ENCODE measurements around the gene DPYD. TPM values are rescaled to one million over a fixed set of nuclear protein-coding genes. Genes with fewer than 3 reads are reported as not detected.

DPYD gene
- total and polyA plus RNA-seq, 11 donors: 2.6 to 38.4 (median 7.8) TPM

GRCh38 chr1:97824200-97824599 is 96.6 kb downstream of the DPYD start:
- TF ChIP-seq CTCF (IDR thresholded peaks at IDR 0.05) (no peak), POLR2A (IDR thresholded peaks at IDR 0.05) (no peak)
- intact Hi-C loops (cut with DNase I): loop anchor here in 1 of 10 donors (10.0 kb wide), 1 partner anchor 859 kb away; no protein-coding TSS in a partner anchor
- DNase-seq: no peak
- H3K36me3 ChIP-seq: no peaks in the 10 kb centered on the region
- WGBS, 4 donors: 89 to 93% (median 91%) methylated on average over 2 of the region's 2 CpGs
- no peak for ATAC-seq
- no peak overlapping the region for H3K27ac ChIP-seq
- peaks cover 0 to 11% (median 0%) of the 10 kb centered on the region in 12 donors for H3K4me1 ChIP-seq
- H3K9me3 ChIP-seq: no peaks in the 10 kb centered on the region
- H3K4me3 ChIP-seq: no peak overlapping the region
- H3K27me3 ChIP-seq: no peaks in the 10 kb centered on the region

GRCh38 chr1:97820470-97821188 is 100.2 kb downstream of the DPYD start:
- Histone ChIP-seq H3K9me3 (no peaks in the 10 kb centered on the region), H3K4me1 (peaks cover 0 to 11% (median 1%) of the 10 kb centered on the region in 12 donors), H3K36me3 (no peaks in the 10 kb centered on the region), H3K4me3 (no peak overlapping the region), H3K27me3 (no peaks in the 10 kb centered on the region), H3K27ac (no peak overlapping the region)
- WGBS, 4 donors: 61 to 65% (median 63%) methylated on average over 6 of the region's 6 CpGs
- TF ChIP-seq POLR2A (IDR thresholded peaks at IDR 0.05) (no peak), CTCF (IDR thresholded peaks at IDR 0.05) (peak; percentile 31 to 66 (median 56))
- ATAC-seq (peak in 1 of 4 donors; percentile 59), DNase-seq (no peak)
- intact Hi-C loops (cut with DNase I): loop anchor here in 1 of 10 donors (10.0 kb wide), 1 partner anchor 856 kb away; no protein-coding TSS in a partner anchor

- TF ChIP-seq POLR2A (IDR thresholded peaks at IDR 0.05): no peak
- TF ChIP-seq CTCF (IDR thresholded peaks at IDR 0.05): no peak
- intact Hi-C loops (cut with DNase I): loop anchor here in 2 of 10 donors (10.0 kb wide), 2 partner anchors 572 to 682 kb away; no protein-coding TSS in a partner anchor
- DNase-seq: no peak
- Histone ChIP-seq H3K36me3 (no peaks in the 10 kb centered on the region), H3K27ac (no peak overlapping the region), H3K27me3 (no peaks in the 10 kb centered on the region), H3K4me1 (peaks cover 0 to 3% (median 0%) of the 10 kb centered on the region in 12 donors), H3K9me3 (no peaks in the 10 kb centered on the region), H3K4me3 (no peak overlapping the region)
- 52 to 73% (median 55%) methylated on average over 1 of the region's 1 CpG for WGBS, 4 donors
- ATAC-seq: no peak
Measured at GRCh38 chr1:97816927-97817326, 103.9 kb downstream of the DPYD start.

- H3K4me3 ChIP-seq: no peak overlapping the region
Measured at GRCh38 chr1:97814804-97815203, 106.0 kb downstream of the DPYD start.

More at GRCh38 chr1:97814804-97815203, 106.0 kb downstream of the DPYD start:
- peaks cover 0 to 3% (median 0%) of the 10 kb centered on the region in 12 donors for H3K4me1 ChIP-seq
- no peak for ATAC-seq
- H3K27me3 ChIP-seq: no peaks in the 10 kb centered on the region
- 89 to 96% (median 93%) methylated on average over 3 of the region's 3 CpGs for WGBS, 4 donors
- H3K36me3 ChIP-seq: no peaks in the 10 kb centered on the region
- intact Hi-C loops (cut with DNase I): loop anchor here in 2 of 10 donors (10.0 kb wide), 2 partner anchors 570 to 680 kb away; no protein-coding TSS in a partner anchor
- DNase-seq: no peak
- H3K27ac ChIP-seq: no peak overlapping the region
- TF ChIP-seq CTCF (IDR thresholded peaks at IDR 0.05) (no peak), POLR2A (IDR thresholded peaks at IDR 0.05) (no peak)
- H3K9me3 ChIP-seq: no peaks in the 10 kb centered on the region
